Measurements from ENCODE around the gene SNAPC1. TPM values are rescaled to one million over a fixed set of nuclear protein-coding genes. Genes with fewer than 3 reads are reported as not detected.

SNAPC1 gene
- total RNA-seq, 1 donor from 2014 or later: 2.7 TPM

GRCh38 chr14:61768240-61768639, 6.0 kb downstream of the SNAPC1 start:
- DNase-seq (ENCODE audit: low spot score in 2 of 2): no peak
- H3K4me3 ChIP-seq: no peak overlapping the region
- TF ChIP-seq, protein P1, sequence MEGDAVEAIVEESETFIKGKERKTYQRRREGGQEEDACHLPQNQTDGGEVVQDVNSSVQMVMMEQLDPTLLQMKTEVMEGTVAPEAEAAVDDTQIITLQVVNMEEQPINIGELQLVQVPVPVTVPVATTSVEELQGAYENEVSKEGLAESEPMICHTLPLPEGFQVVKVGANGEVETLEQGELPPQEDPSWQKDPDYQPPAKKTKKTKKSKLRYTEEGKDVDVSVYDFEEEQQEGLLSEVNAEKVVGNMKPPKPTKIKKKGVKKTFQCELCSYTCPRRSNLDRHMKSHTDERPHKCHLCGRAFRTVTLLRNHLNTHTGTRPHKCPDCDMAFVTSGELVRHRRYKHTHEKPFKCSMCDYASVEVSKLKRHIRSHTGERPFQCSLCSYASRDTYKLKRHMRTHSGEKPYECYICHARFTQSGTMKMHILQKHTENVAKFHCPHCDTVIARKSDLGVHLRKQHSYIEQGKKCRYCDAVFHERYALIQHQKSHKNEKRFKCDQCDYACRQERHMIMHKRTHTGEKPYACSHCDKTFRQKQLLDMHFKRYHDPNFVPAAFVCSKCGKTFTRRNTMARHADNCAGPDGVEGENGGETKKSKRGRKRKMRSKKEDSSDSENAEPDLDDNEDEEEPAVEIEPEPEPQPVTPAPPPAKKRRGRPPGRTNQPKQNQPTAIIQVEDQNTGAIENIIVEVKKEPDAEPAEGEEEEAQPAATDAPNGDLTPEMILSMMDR (IDR thresholded peaks at IDR 0.05): no peak
- H3K9me3 ChIP-seq: no peaks in the 10 kb centered on the region
- intact Hi-C loops (cut with DNase I): loop anchor here (10.0 kb wide), 1 partner anchor 493 kb away; no protein-coding TSS in a partner anchor
- H3K27me3 ChIP-seq: no peaks in the 10 kb centered on the region
- peaks cover 16 to 26% of the 10 kb centered on the region in 2 donors for H3K36me3 ChIP-seq
- H3K27ac ChIP-seq: no peak overlapping the region
- H3K4me1 ChIP-seq: peaks cover 0 to 10% of the 10 kb centered on the region in 2 donors

- no peaks in the 10 kb centered on the region for H3K9me3 ChIP-seq
- H3K4me3 ChIP-seq: no peak overlapping the region
- peaks cover 26 to 34% of the 10 kb centered on the region in 2 donors for H3K36me3 ChIP-seq
- H3K27ac ChIP-seq: no peak overlapping the region
- TF ChIP-seq, protein P1 (IDR thresholded peaks at IDR 0.05): no peak
- intact Hi-C loops (cut with DNase I): loop anchor here (10.0 kb wide), 1 partner anchor 495 kb away; no protein-coding TSS in a partner anchor
- no peaks in the 10 kb centered on the region for H3K27me3 ChIP-seq
- peaks cover 0 to 2% of the 10 kb centered on the region in 2 donors for H3K4me1 ChIP-seq
- DNase-seq (ENCODE audit: low spot score in 2 of 2): no peak
These were observed 7.7 kb downstream of the SNAPC1 start for GRCh38 chr14:61769893-61770292.

DNA sequence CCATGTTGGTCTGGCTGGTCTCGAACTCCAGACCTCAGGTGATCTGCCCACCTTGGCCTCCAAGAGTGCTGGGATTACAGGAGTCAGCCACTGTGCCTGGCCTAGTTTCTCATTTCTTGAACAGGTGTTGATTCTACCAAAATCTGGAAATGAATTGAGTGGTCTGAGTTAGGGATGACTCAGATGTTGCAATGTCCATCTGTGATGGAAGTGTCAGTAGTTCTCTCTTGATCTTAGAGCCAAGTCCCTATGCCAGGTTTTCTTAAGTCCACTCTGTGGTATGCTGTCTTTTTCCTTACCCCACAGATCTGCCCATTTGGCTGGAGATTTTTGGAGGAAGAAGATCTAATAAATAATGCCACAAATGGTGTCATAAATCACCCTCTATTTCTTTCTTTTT, 12.6 kb downstream of the SNAPC1 start:
- Histone ChIP-seq H3K4me1 (no peaks in the 10 kb centered on the region), H3K27ac (no peak overlapping the region), H3K4me3 (no peak overlapping the region), H3K9me3 (no peaks in the 10 kb centered on the region), H3K36me3 (peaks cover 45 to 51% of the 10 kb centered on the region in 2 donors), H3K27me3 (no peaks in the 10 kb centered on the region)
- TF ChIP-seq, protein P1 (IDR thresholded peaks at IDR 0.05): no peak
- no peak for DNase-seq (ENCODE audit: low spot score in 2 of 2)
- intact Hi-C loops (cut with DNase I): no loop called here

GRCh38 chr14:61780125-61780524, 17.9 kb downstream of the SNAPC1 start:
- intact Hi-C loops (cut with DNase I): no loop called here
- H3K4me1 ChIP-seq: no peaks in the 10 kb centered on the region
- H3K27ac ChIP-seq: no peak overlapping the region
- no peaks in the 10 kb centered on the region for H3K9me3 ChIP-seq
- TF ChIP-seq, protein P1 (IDR thresholded peaks at IDR 0.05): no peak
- DNase-seq (ENCODE audit: low spot score in 2 of 2): no peak
- H3K4me3 ChIP-seq: no peak overlapping the region
- no peaks in the 10 kb centered on the region for H3K27me3 ChIP-seq
- H3K36me3 ChIP-seq: peaks cover 37 to 80% of the 10 kb centered on the region in 2 donors

GRCh38 chr14:61797309-61797708, 35.1 kb downstream of the SNAPC1 start:
- TF ChIP-seq, protein P1 (IDR thresholded peaks at IDR 0.05): no peak
- Histone ChIP-seq H3K27ac (no peak overlapping the region), H3K4me3 (no peak overlapping the region), H3K36me3 (peaks cover 0 to 12% of the 10 kb centered on the region in 2 donors), H3K4me1 (no peaks in the 10 kb centered on the region), H3K27me3 (no peaks in the 10 kb centered on the region), H3K9me3 (no peaks in the 10 kb centered on the region)
- intact Hi-C loops (cut with DNase I): no loop called here
- no peak for DNase-seq (ENCODE audit: low spot score in 2 of 2)
